Esophagus squamous epithelium (tissue), 4 donors: Measurements from ENCODE around the gene SLC52A3.
"Not testable (repeated sequence)": the region's sequence is repeated elsewhere in the genome, so short reads cannot be mapped to it uniquely, and the experiment has no call there.

ENCODE experiments used
- CTCF ChIP-seq, 6 experiments: fragments of 450-650 bp in 4 of 6; fragments of 200-600 bp in 2 of 6; sonication (generic) in 2 of 6; IDR thresholded peaks; one replicate each; pipeline ENCODE4 v1.5.1; 2016 to 2019; ENCODE audit warnings: antibody characterized with exemption in 6 of 6, mild to moderate bottlenecking in 4 of 6, moderate library complexity in 4 of 6
- POLR2A ChIP-seq, 4 donors: fragments of 450-650 bp; IDR thresholded peaks; one replicate each; pipeline ENCODE4 v1.6.1; 2017; ENCODE audit warnings: antibody characterized with exemption in 4 of 4, mild to moderate bottlenecking in 4 of 4, moderate library complexity in 3 of 4

GRCh38 chr20:724797-725196 is 43.5 kb downstream of the SLC52A3 start:
- not testable (repeated sequence) for TF ChIP-seq CTCF, POLR2A (IDR thresholded peaks at IDR 0.05)
